HCT116 (cell line): Measurements from ENCODE around the gene ZNF750. TPM values are rescaled to one million over a fixed set of nuclear protein-coding genes. Genes with fewer than 3 reads are reported as not detected.

Source experiments
- ATAC-seq: fragments of 200-7000 bp; cut with Tn5 transposase; 2 replicates; pipeline ENCODE4 v1.9.1; 2020; ENCODE audit warnings: mild to moderate bottlenecking, moderate library complexity
- BruUV-seq: library from RNA; stranded (reverse); fragments of 400-500 nt; replicated peaks from 2 replicates; lab custom pipeline; 2021; lab: Mats Ljungman, UMichigan
- CTCF ChIA-PET: fragments of 300-600 bp; sonication (Branson Sonifier 250); formaldehyde crosslinking; loops from one replicate; lab custom pipeline; 2021; ENCODE audit warnings: antibody characterized with exemption; lab: Charles Lee
- POLR2A ChIA-PET: fragments of 300-600, 350-600 bp; sonication (Branson Sonifier 250); formaldehyde crosslinking; loops from one replicate; lab custom pipeline; 2021; ENCODE audit warnings: antibody characterized with exemption; lab: Charles Lee
- RAD21 ChIA-PET, 2 experiments: fragments of 300-600 bp; sonication (Branson Sonifier 250); formaldehyde crosslinking; loops; one replicate each; lab custom pipeline; 2023; ENCODE audit warnings: low total read pairs in 2 of 2; ENCODE audit not compliant: uncharacterized antibody in 2 of 2, unreplicated experiment in 2 of 2, low non-redundant PET in 1 of 2; lab: Charles Lee
- DNase-seq: peaks from one replicate; pipeline ENCODE4 v3.0.0-alpha.2; 2010; ENCODE audit warnings: low read depth, low spot score
- H2AFZ ChIP-seq: fragments of 200-600 bp; shearing (Covaris generic), sonication (generic); 2 replicates; pipeline ENCODE4 v1.6.1; 2017; ENCODE audit warnings: low read depth, mixed run types, mixed read lengths, antibody characterized with exemption, low read length; ENCODE audit not compliant: poor library complexity, severe bottlenecking
- H3K27ac ChIP-seq: 2 replicates; pipeline ENCODE4 v1.5.1; 2012; ENCODE audit warnings: low read depth, low read length
- H3K27me3 ChIP-seq: fragments of 200-600 bp; sonication (generic); 2 replicates; pipeline ENCODE4 v1.6.1; 2016; ENCODE audit warnings: mixed run types, low read length, mixed read lengths; ENCODE audit not compliant: insufficient read depth
- H3K36me3 ChIP-seq, 2 experiments: fragments of 200-500 bp in 1 of 2; fragments of 200-600 bp in 1 of 2; sonication (Bioruptor generic) in 1 of 2; sonication (generic) in 1 of 2; 2 replicates each; pipeline versions ENCODE4 v1.5.1 to v1.6.1; 2014 to 2016; ENCODE audit warnings: low read length in 2 of 2, inconsistent platforms in 1 of 2, mixed read lengths in 1 of 2, mixed run types in 1 of 2; ENCODE audit not compliant: insufficient read depth in 2 of 2, control insufficient read depth in 1 of 2
- H3K4me1 ChIP-seq, 2 experiments: fragments of 200-600 bp in 1 of 2; sonication (generic) in 1 of 2; 2 replicates each; pipeline versions ENCODE4 v1.5.1 to v1.6.1; 2012 to 2017; ENCODE audit warnings: low read length in 2 of 2, inconsistent platforms in 1 of 2, mild to moderate bottlenecking in 1 of 2, mixed read lengths in 1 of 2, mixed run types in 1 of 2, moderate library complexity in 1 of 2; ENCODE audit not compliant: insufficient read depth in 2 of 2, control insufficient read depth in 1 of 2
- H3K4me2 ChIP-seq: fragments of 200-600 bp; sonication (generic); 2 replicates; pipeline ENCODE4 v1.6.1; 2017; ENCODE audit warnings: mixed run types, low read length, mixed read lengths
- H3K4me3 ChIP-seq, 2 experiments: fragments of 200-600 bp in 1 of 2; sonication (generic) in 1 of 2; replicated peaks in 1 of 2; 2 replicates each; pipeline ENCODE4 v1.5.1; 2011 to 2016; ENCODE audit warnings: low read length in 2 of 2, control low read depth in 1 of 2, low read depth in 1 of 2, mild to moderate bottlenecking in 1 of 2, mixed read lengths in 1 of 2, mixed run types in 1 of 2
- H3K79me2 ChIP-seq: fragments of 200-600 bp; sonication (generic); 2 replicates; pipeline ENCODE4 v1.6.1; 2017; ENCODE audit warnings: mild to moderate bottlenecking, mixed run types, low read length, moderate library complexity, mixed read lengths; ENCODE audit not compliant: insufficient read depth
- H3K9ac ChIP-seq: fragments of 200-600 bp; sonication (generic); 2 replicates; pipeline ENCODE4 v1.6.1; 2016; ENCODE audit warnings: low read length, mixed read lengths
- H3K9me2 ChIP-seq: fragments of 200-600 bp; sonication (generic), shearing (Covaris generic); 2 replicates; pipeline ENCODE4 v1.6.1; 2017; ENCODE audit warnings: mixed run types, mild to moderate bottlenecking, moderate library complexity; ENCODE audit not compliant: insufficient read depth
- H3K9me3 ChIP-seq, 2 experiments: fragments of 200-500 bp in 1 of 2; fragments of 200-600 bp in 1 of 2; sonication (Bioruptor generic) in 1 of 2; sonication (generic) in 1 of 2; 2 replicates each; pipeline ENCODE4 v1.6.1; 2014 to 2017; ENCODE audit warnings: low read length in 2 of 2, mixed read lengths in 2 of 2, inconsistent platforms in 1 of 2, low read depth in 1 of 2, mild to moderate bottlenecking in 1 of 2, mixed run types in 1 of 2, moderate library complexity in 1 of 2; ENCODE audit not compliant: control insufficient read depth in 1 of 2, insufficient read depth in 1 of 2
- H4K20me1 ChIP-seq: fragments of 200-600 bp; sonication (generic), shearing (Covaris generic); 2 replicates; pipeline ENCODE4 v1.6.1; 2017; ENCODE audit warnings: mixed run types, mild to moderate bottlenecking, moderate library complexity; ENCODE audit not compliant: insufficient read depth
- EGR1 ChIP-seq: IDR thresholded peaks from 2 replicates; pipeline ENCODE4 v1.6.1; 2012; ENCODE audit warnings: low read depth
- ELF1 ChIP-seq: IDR thresholded peaks from 2 replicates; pipeline ENCODE4 v1.6.1; 2012; ENCODE audit warnings: low read depth, borderline replicate concordance
- EZH2 ChIP-seq: fragments of 200-600 bp; sonication (generic); IDR thresholded peaks from 2 replicates; pipeline ENCODE4 v1.6.1; 2017; ENCODE audit warnings: antibody characterized with exemption, mixed run types
- EZH2phosphoT487 ChIP-seq: fragments of 200-600 bp; IDR thresholded peaks from 2 replicates; pipeline ENCODE4 v1.6.1; 2018; ENCODE audit warnings: antibody characterized with exemption, borderline replicate concordance
- FOSL1 ChIP-seq: IDR thresholded peaks from 2 replicates; pipeline ENCODE4 v1.6.1; 2012; ENCODE audit warnings: low read depth
- JUND ChIP-seq: IDR thresholded peaks from 2 replicates; pipeline ENCODE4 v1.6.1; 2012
- POLR2A ChIP-seq: IDR thresholded peaks from 2 replicates; pipeline ENCODE4 v1.7.0; 2011; ENCODE audit warnings: borderline replicate concordance; ENCODE audit not compliant: insufficient read depth, insufficient read length; ENCODE audit errors: extremely low read depth
- POLR2AphosphoS5 ChIP-seq: IDR thresholded peaks from 2 replicates; pipeline ENCODE4 v1.6.1; 2011; ENCODE audit warnings: mild to moderate bottlenecking, low read depth, low read length, moderate library complexity
- RAD21 ChIP-seq: IDR thresholded peaks from 2 replicates; pipeline ENCODE4 v1.6.1; 2012; ENCODE audit warnings: low read depth, mild to moderate bottlenecking
- SP1 ChIP-seq: IDR thresholded peaks from 2 replicates; pipeline ENCODE4 v1.6.1; 2012; ENCODE audit warnings: low read depth
- SRF ChIP-seq: IDR thresholded peaks from 2 replicates; pipeline ENCODE4 v1.6.1; 2012; ENCODE audit warnings: low read depth
- TCF7L2 ChIP-seq: IDR thresholded peaks from 2 replicates; pipeline ENCODE4 v1.7.0; 2011; ENCODE audit warnings: borderline replicate concordance, inconsistent platforms; ENCODE audit not compliant: insufficient read depth, insufficient read length; ENCODE audit errors: extremely low read depth
- YY1 ChIP-seq: IDR thresholded peaks from 2 replicates; pipeline ENCODE4 v1.6.1; 2011; ENCODE audit warnings: low read length, low read depth, moderate library complexity, mild to moderate bottlenecking; ENCODE audit not compliant: insufficient replicate concordance; ENCODE audit errors: extremely low read depth
- ZFX ChIP-seq: fragments of 450-650 bp; IDR thresholded peaks from 2 replicates; pipeline ENCODE4 v1.6.1; 2017
- ZNF274 ChIP-seq: fragments of 200-500 bp; sonication (Bioruptor generic); IDR thresholded peaks from 2 replicates; pipeline ENCODE4 v1.6.1; 2014; ENCODE audit warnings: mild to moderate bottlenecking, low read depth, low read length, inconsistent platforms
- intact Hi-C: fragments of 100-400 bp; cut with micrococcal nuclease; formaldehyde crosslinking; loops from 2 replicates; pipeline ENCODE4 v1.10.0; 2022
- total RNA-seq: library from RNA; stranded (reverse); gene quantifications from one replicate; pipeline ENCODE4 v1.2.1, GENCODE V29; 2021; ENCODE audit not compliant: unreplicated experiment
- TF ChIP-seq, protein P1 (sequence below): IDR thresholded peaks from 2 replicates; pipeline ENCODE4 v1.6.1; 2012
- TF ChIP-seq, protein P2 (sequence below): IDR thresholded peaks from 2 replicates; pipeline ENCODE4 v1.6.1; 2011; ENCODE audit warnings: mild to moderate bottlenecking, low read length, moderate library complexity; ENCODE audit not compliant: insufficient replicate concordance; ENCODE audit errors: extremely low read depth

The ZNF750 gene
- total RNA-seq, 1 experiment from 2014 or later = not detected

- ChIA-PET POLR2A (no interaction called here), CTCF (no interaction called here), RAD21 (no interaction called here)
- peaks cover 0 to 5% of the 10 kb centered on the region in 2 experiments; a peak in 1 of 4 replicates for H3K4me1 ChIP-seq
- DNase-seq (no peak), ATAC-seq (no peak)
- no peak overlapping the region for H3K4me2 ChIP-seq
- no peak overlapping the region for H2AFZ ChIP-seq
- intact Hi-C loops = no loop called here
- H3K9ac ChIP-seq = no peak overlapping the region
- no peaks in the 10 kb centered on the region for H4K20me1 ChIP-seq
- no TSS peak for BruUV-seq
- H3K79me2 ChIP-seq = peaks cover 72% of the 10 kb centered on the region
- no peaks in the 10 kb centered on the region for H3K9me2 ChIP-seq
- no peak for TF ChIP-seq EGR1
- TF ChIP-seq SP1 = no peak
- no peak for TF ChIP-seq ZNF274
- TF ChIP-seq YY1 = no peak
- TF ChIP-seq EZH2phosphoT487 = no peak
- no peak for TF ChIP-seq TCF7L2
- TF ChIP-seq SRF = no peak
- TF ChIP-seq, protein P1, sequence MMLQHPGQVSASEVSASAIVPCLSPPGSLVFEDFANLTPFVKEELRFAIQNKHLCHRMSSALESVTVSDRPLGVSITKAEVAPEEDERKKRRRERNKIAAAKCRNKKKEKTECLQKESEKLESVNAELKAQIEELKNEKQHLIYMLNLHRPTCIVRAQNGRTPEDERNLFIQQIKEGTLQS = no peak
- TF ChIP-seq ZFX = no peak
- no peak for TF ChIP-seq POLR2AphosphoS5
- TF ChIP-seq, protein P2, sequence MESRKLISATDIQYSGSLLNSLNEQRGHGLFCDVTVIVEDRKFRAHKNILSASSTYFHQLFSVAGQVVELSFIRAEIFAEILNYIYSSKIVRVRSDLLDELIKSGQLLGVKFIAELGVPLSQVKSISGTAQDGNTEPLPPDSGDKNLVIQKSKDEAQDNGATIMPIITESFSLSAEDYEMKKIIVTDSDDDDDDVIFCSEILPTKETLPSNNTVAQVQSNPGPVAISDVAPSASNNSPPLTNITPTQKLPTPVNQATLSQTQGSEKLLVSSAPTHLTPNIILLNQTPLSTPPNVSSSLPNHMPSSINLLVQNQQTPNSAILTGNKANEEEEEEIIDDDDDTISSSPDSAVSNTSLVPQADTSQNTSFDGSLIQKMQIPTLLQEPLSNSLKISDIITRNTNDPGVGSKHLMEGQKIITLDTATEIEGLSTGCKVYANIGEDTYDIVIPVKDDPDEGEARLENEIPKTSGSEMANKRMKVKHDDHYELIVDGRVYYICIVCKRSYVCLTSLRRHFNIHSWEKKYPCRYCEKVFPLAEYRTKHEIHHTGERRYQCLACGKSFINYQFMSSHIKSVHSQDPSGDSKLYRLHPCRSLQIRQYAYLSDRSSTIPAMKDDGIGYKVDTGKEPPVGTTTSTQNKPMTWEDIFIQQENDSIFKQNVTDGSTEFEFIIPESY = no peak
- no peak for TF ChIP-seq JUND
- no peak for TF ChIP-seq POLR2A
- TF ChIP-seq RAD21 = no peak
- TF ChIP-seq ELF1 = no peak
- no peak for TF ChIP-seq FOSL1
- no peak for TF ChIP-seq EZH2
- no peaks in the 10 kb centered on the region for H3K27me3 ChIP-seq
- 0 out of 4 replicates have a peak, but pooled peaks cover 0 to 3% of the 10 kb centered on the region in 2 experiments for H3K36me3 ChIP-seq
- H3K9me3 ChIP-seq = no peaks in the 10 kb centered on the region
- H3K27ac ChIP-seq = no peak overlapping the region
- no peak overlapping the region for H3K4me3 ChIP-seq
These were observed 49.4 kb downstream of the ZNF750 start for GRCh38 chr17:82790391-82790790.
